ENCODE results near the gene RPS6KA5. TPM values are rescaled to one million over a fixed set of nuclear protein-coding genes. Genes with fewer than 3 reads are reported as not detected.
"Not testable (repeated sequence)": the region's sequence is repeated elsewhere in the genome, so short reads cannot be mapped to it uniquely, and the experiment has no call there.

The RPS6KA5 gene
- polyA plus RNA-seq, 3 donors, result 6.3 to 7.6 (median 7.3) TPM

- DNase-seq (ENCODE audit: extremely low read depth in 1 of 11, low read depth in 9 of 11, low spot score in 4 of 11), result no peak
These were observed 22.0 kb downstream of the RPS6KA5 start for GRCh38 chr14:91038439-91038838.

- DNase-seq (ENCODE audit: extremely low read depth in 1 of 11, low read depth in 9 of 11, low spot score in 4 of 11), result no peak
These were observed 23.5 kb downstream of the RPS6KA5 start for GRCh38 chr14:91036741-91037469.

- no peak for DNase-seq (ENCODE audit: extremely low read depth in 1 of 11, low read depth in 9 of 11, low spot score in 4 of 11)
These were observed 24.6 kb downstream of the RPS6KA5 start for GRCh38 chr14:91035855-91036254.

GRCh38 chr14:91034379-91034778 is 26.1 kb downstream of the RPS6KA5 start:
- not testable (repeated sequence) for DNase-seq (ENCODE audit: extremely low read depth in 1 of 11, low read depth in 9 of 11, low spot score in 4 of 11)

GRCh38 chr14:91032248-91032647 is 28.2 kb downstream of the RPS6KA5 start:
- no peak for DNase-seq (ENCODE audit: extremely low read depth in 1 of 11, low read depth in 9 of 11, low spot score in 4 of 11)

- no peak for DNase-seq (ENCODE audit: extremely low read depth in 1 of 11, low read depth in 9 of 11, low spot score in 4 of 11)
These were observed 28.8 kb downstream of the RPS6KA5 start for GRCh38 chr14:91031666-91032065.

- no peak for DNase-seq (ENCODE audit: extremely low read depth in 1 of 11, low read depth in 9 of 11, low spot score in 4 of 11)
These were observed 30.8 kb downstream of the RPS6KA5 start for GRCh38 chr14:91029456-91030217.

GRCh38 chr14:91027561-91027960 is 32.9 kb downstream of the RPS6KA5 start:
- DNase-seq (ENCODE audit: extremely low read depth in 1 of 11, low read depth in 9 of 11, low spot score in 4 of 11), result no peak

- not testable (repeated sequence) for DNase-seq (ENCODE audit: extremely low read depth in 1 of 11, low read depth in 9 of 11, low spot score in 4 of 11)
These were observed 37.8 kb downstream of the RPS6KA5 start for GRCh38 chr14:91022622-91023028.

GRCh38 chr14:91021991-91022621 is 38.3 kb downstream of the RPS6KA5 start:
- DNase-seq (ENCODE audit: extremely low read depth in 1 of 11, low read depth in 9 of 11, low spot score in 4 of 11), result no peak

GRCh38 chr14:91021115-91021514 is 39.3 kb downstream of the RPS6KA5 start:
- DNase-seq (ENCODE audit: extremely low read depth in 1 of 11, low read depth in 9 of 11, low spot score in 4 of 11), result no peak

- DNase-seq (ENCODE audit: extremely low read depth in 1 of 11, low read depth in 9 of 11, low spot score in 4 of 11), result no peak
These were observed 40.8 kb downstream of the RPS6KA5 start for GRCh38 chr14:91019673-91020072.

GRCh38 chr14:91018481-91018880 is 42.0 kb downstream of the RPS6KA5 start:
- no peak for DNase-seq (ENCODE audit: extremely low read depth in 1 of 11, low read depth in 9 of 11, low spot score in 4 of 11)

- DNase-seq (ENCODE audit: extremely low read depth in 1 of 11, low read depth in 9 of 11, low spot score in 4 of 11), result no peak
These were observed 43.5 kb downstream of the RPS6KA5 start for GRCh38 chr14:91016800-91017410.

GRCh38 chr14:91015435-91015834 is 45.0 kb downstream of the RPS6KA5 start:
- no peak for DNase-seq (ENCODE audit: extremely low read depth in 1 of 11, low read depth in 9 of 11, low spot score in 4 of 11)

GRCh38 chr14:91012045-91012444 is 48.4 kb downstream of the RPS6KA5 start:
- DNase-seq (ENCODE audit: extremely low read depth in 1 of 11, low read depth in 9 of 11, low spot score in 4 of 11), result no peak

- DNase-seq (ENCODE audit: extremely low read depth in 1 of 11, low read depth in 9 of 11, low spot score in 4 of 11), result no peak
These were observed 50.3 kb downstream of the RPS6KA5 start for GRCh38 chr14:91010153-91010533.

GRCh38 chr14:91009501-91010152 is 50.8 kb downstream of the RPS6KA5 start:
- no peak for DNase-seq (ENCODE audit: extremely low read depth in 1 of 11, low read depth in 9 of 11, low spot score in 4 of 11)

- DNase-seq (ENCODE audit: extremely low read depth in 1 of 11, low read depth in 9 of 11, low spot score in 4 of 11), result no peak
These were observed 51.6 kb downstream of the RPS6KA5 start for GRCh38 chr14:91008759-91009409.
